Naive thymus-derived CD8-positive, alpha-beta T cell (primary cell): ENCODE results near the gene GALNT12. TPM values are rescaled to one million over a fixed set of nuclear protein-coding genes. Genes with fewer than 3 reads are reported as not detected.

Experiments used
- ATAC-seq, 2 donors: fragments of 150-1000 bp; cut with Tn5 transposase in 1 of 2; sonication (Bioruptor Pico), chemical (Tn5 transposase) in 1 of 2; 1 replicate in 1 of 2; 2 replicates in 1 of 2; pipeline ENCODE4 v1.10.0; 2021; ENCODE audit warnings: mild to moderate bottlenecking in 2 of 2, moderate library complexity in 2 of 2
- POLR2A ChIA-PET: fragments of 350-600 bp; sonication (Branson Sonifier 250); formaldehyde crosslinking; loops from one replicate; lab custom pipeline; 2021; ENCODE audit warnings: antibody characterized with exemption; lab: Charles Lee
- DNase-seq, 10 donors: peaks; one replicate each; pipeline versions ENCODE4 v3.0.0 to v3.0.0-alpha.2; 2020 to 2022
- H3K27ac Mint-ChIP-seq, 10 donors: one replicate each; pipeline ENCODE4 v1.8.0; 2020 to 2022; ENCODE audit warnings: mild to moderate bottlenecking in 10 of 10, mixed read lengths in 10 of 10, moderate library complexity in 4 of 10, inconsistent platforms in 1 of 10
- H3K27me3 Mint-ChIP-seq, 5 donors: one replicate each; pipeline ENCODE4 v1.8.0; 2021 to 2022; ENCODE audit warnings: mixed read lengths in 5 of 5
- H3K36me3 Mint-ChIP-seq, 3 donors: one replicate each; pipeline ENCODE4 v1.8.0; 2020 to 2022; ENCODE audit warnings: mixed read lengths in 3 of 3, mild to moderate bottlenecking in 2 of 3, inconsistent platforms in 1 of 3
- H3K4me1 Mint-ChIP-seq, 4 donors: one replicate each; pipeline ENCODE4 v1.8.0; 2021 to 2022; ENCODE audit warnings: mixed read lengths in 4 of 4
- H3K4me3 Mint-ChIP-seq, 10 donors: one replicate each; pipeline ENCODE4 v1.8.0; 2020 to 2022; ENCODE audit warnings: mild to moderate bottlenecking in 10 of 10, mixed read lengths in 10 of 10, moderate library complexity in 6 of 10, inconsistent platforms in 1 of 10
- H3K9me3 Mint-ChIP-seq, 9 donors: one replicate each; pipeline ENCODE4 v1.8.0; 2020 to 2022; ENCODE audit warnings: mixed read lengths in 9 of 9, mild to moderate bottlenecking in 3 of 9, inconsistent platforms in 1 of 9, moderate library complexity in 1 of 9
- polyA plus RNA-seq, 3 donors: library from polyadenylated mRNA; unstranded; fragments of 300-500 nt; fragmentation: Illumina TruSeq; gene quantifications; one replicate each; pipeline ENCODE4 v1.2.3, GENCODE V29; 2021
- total RNA-seq, 8 experiments: library from RNA in 2 of 8; stranded (reverse) in 2 of 8; gene quantifications; one replicate each; pipeline ENCODE4 v1.2.3 and lab custom pipeline; 2021 to 2026

GALNT12 gene
- total and polyA plus RNA-seq, 5 experiments from 2014 or later: 4.6 to 9.3 (median 8.4) TPM

- Mint-ChIP-seq H3K9me3 (peaks cover 0 to 19% (median 5%) of the 10 kb centered on the region in 9 donors), H3K4me3 (no peak overlapping the region), H3K27ac (no peak overlapping the region), H3K36me3 (peaks cover 0 to 12% (median 7%) of the 10 kb centered on the region in 3 donors), H3K4me1 (peaks cover 5 to 8% (median 7%) of the 10 kb centered on the region in 4 donors), H3K27me3 (peaks cover 3 to 32% (median 11%) of the 10 kb centered on the region in 5 donors)
- DNase-seq (no peak), ATAC-seq (no peak)
- POLR2A ChIA-PET: no interaction called here
These were observed 90.3 kb downstream of the GALNT12 start for GRCh38 chr9:98897745-98898144.

GRCh38 chr9:98899408-98900056 lies 92.1 kb downstream of the GALNT12 start:
- DNase-seq (peak in 3 of 10 donors; percentile 5 to 29 (median 21)), ATAC-seq (peak in 1 of 2 donors; percentile 55)
- Mint-ChIP-seq H3K36me3 (peaks cover 0 to 12% (median 7%) of the 10 kb centered on the region in 3 donors), H3K27ac (no peak overlapping the region), H3K9me3 (peaks cover 0 to 19% (median 5%) of the 10 kb centered on the region in 9 donors), H3K4me1 (peaks cover 5 to 8% (median 7%) of the 10 kb centered on the region in 4 donors), H3K27me3 (peaks cover 3 to 34% (median 11%) of the 10 kb centered on the region in 5 donors), H3K4me3 (no peak overlapping the region)
- POLR2A ChIA-PET: no interaction called here

Other genes starting within 250 kb of the GALNT12 start
- not detected for gene GABBR2, start 98.7 kb upstream of the GALNT12 start, total RNA-seq
- not detected for gene GABBR2, start 98.7 kb upstream of the GALNT12 start, polyA plus RNA-seq
- 10 to 100 TPM; 14.6 to 18.1 TPM for gene ANKS6, start 11.1 kb upstream of the GALNT12 start, total RNA-seq
- 10 to 100 TPM in 1 of 3 donors, 1 to 10 TPM in 2; 6.3 to 12.7 (median 6.4) TPM for gene ANKS6, start 11.1 kb upstream of the GALNT12 start, polyA plus RNA-seq
- not detected for gene COL15A1, start 136.2 kb downstream of the GALNT12 start, total RNA-seq
- gene COL15A1, start 136.2 kb downstream of the GALNT12 start, polyA plus RNA-seq: not detected